ENCODE data around the gene MGMT. TPM values are rescaled to one million over a fixed set of nuclear protein-coding genes. Genes with fewer than 3 reads are reported as not detected.

The MGMT gene
- total RNA-seq, 1 experiment from 2014 or later = 21.2 TPM

DNA sequence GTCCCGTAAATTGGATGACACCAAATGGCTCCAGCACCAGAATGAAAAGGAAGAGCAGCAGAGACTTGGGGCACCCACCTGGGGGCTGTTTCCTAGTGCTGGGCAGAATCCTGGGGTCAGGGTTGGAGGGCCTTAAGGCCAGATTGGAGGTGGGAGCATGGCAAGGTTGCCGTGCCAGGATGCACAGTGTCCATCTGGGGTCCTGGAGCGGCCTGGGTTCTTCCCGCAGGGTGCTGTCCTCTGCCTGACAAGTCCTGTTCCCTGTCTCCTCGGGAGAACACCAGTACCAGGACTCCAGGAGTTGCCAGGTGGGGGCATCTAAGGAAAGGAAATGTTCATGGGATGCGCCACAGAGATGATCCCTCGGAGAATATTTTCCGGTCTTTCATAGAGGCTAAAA lies 42.8 kb downstream of the MGMT start:
- Histone ChIP-seq H3K36me3 (ENCODE audit: low read depth) (no peaks in the 10 kb centered on the region), H3K27me3 (ENCODE audit: insufficient read depth, low read depth) (no peaks in the 10 kb centered on the region), H4K20me1 (ENCODE audit: insufficient read depth) (no peaks in the 10 kb centered on the region), H3K4me1 (replicated peaks; ENCODE audit: insufficient read depth) (no peaks in the 10 kb centered on the region), H3K27ac (no peak overlapping the region), H3K4me2 (no peak overlapping the region), H2AFZ (no peak overlapping the region), H3K9me3 (ENCODE audit: insufficient read depth, low read depth) (no peaks in the 10 kb centered on the region), H3K79me2 (ENCODE audit: low read depth) (no peaks in the 10 kb centered on the region), H3F3A (ENCODE audit: insufficient read depth, low read depth) (no peaks in the 10 kb centered on the region), H3K9me2 (ENCODE audit: insufficient read depth) (no peaks in the 10 kb centered on the region), H3K4me3 (no peak overlapping the region)
- BruUV-seq (replicated peaks) = no TSS peak
- CTCF ChIA-PET = no interaction called here
- TF ChIP-seq, protein P1, sequence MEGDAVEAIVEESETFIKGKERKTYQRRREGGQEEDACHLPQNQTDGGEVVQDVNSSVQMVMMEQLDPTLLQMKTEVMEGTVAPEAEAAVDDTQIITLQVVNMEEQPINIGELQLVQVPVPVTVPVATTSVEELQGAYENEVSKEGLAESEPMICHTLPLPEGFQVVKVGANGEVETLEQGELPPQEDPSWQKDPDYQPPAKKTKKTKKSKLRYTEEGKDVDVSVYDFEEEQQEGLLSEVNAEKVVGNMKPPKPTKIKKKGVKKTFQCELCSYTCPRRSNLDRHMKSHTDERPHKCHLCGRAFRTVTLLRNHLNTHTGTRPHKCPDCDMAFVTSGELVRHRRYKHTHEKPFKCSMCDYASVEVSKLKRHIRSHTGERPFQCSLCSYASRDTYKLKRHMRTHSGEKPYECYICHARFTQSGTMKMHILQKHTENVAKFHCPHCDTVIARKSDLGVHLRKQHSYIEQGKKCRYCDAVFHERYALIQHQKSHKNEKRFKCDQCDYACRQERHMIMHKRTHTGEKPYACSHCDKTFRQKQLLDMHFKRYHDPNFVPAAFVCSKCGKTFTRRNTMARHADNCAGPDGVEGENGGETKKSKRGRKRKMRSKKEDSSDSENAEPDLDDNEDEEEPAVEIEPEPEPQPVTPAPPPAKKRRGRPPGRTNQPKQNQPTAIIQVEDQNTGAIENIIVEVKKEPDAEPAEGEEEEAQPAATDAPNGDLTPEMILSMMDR (conservative IDR thresholded peaks at IDR 0.05) = no peak
- TF ChIP-seq EZH2 (IDR thresholded peaks at IDR 0.05; ENCODE audit: low read depth) = no peak
- POLR2A ChIA-PET (ENCODE audit: unreplicated experiment) = no interaction called here
- intact Hi-C loops (cut with micrococcal nuclease; ENCODE audit: unreplicated experiment) = no loop called here
- no peak for DNase-seq

DNA sequence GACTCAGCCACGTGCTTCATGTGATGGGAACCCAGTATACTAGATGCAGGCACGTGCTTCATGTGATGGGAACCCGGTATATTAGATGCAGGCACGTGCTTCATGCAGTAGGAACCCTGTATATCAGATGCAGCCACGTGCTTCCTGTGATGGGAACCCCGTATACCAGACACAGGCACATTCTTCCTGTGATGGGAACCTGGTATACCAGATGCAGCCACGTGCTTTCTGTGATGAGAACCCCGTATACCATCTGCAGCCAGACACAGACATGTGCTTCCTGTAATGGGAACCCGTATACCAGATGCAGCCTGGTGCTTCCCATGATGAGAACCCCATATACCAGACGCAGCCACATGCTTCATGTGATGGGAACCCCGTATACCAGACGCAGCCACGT lies 44.0 kb downstream of the MGMT start:
- intact Hi-C loops (cut with micrococcal nuclease; ENCODE audit: unreplicated experiment) = no loop called here
- BruUV-seq (replicated peaks) = no TSS peak
- Histone ChIP-seq H3F3A (ENCODE audit: insufficient read depth, low read depth) (no peaks in the 10 kb centered on the region), H3K79me2 (ENCODE audit: low read depth) (no peaks in the 10 kb centered on the region), H3K4me2 (no peak overlapping the region), H3K36me3 (ENCODE audit: low read depth) (no peaks in the 10 kb centered on the region), H4K20me1 (ENCODE audit: insufficient read depth) (no peaks in the 10 kb centered on the region), H3K27me3 (ENCODE audit: insufficient read depth, low read depth) (no peaks in the 10 kb centered on the region), H3K9me3 (ENCODE audit: insufficient read depth, low read depth) (no peaks in the 10 kb centered on the region), H2AFZ (no peak overlapping the region), H3K4me1 (replicated peaks; ENCODE audit: insufficient read depth) (no peaks in the 10 kb centered on the region), H3K9me2 (ENCODE audit: insufficient read depth) (no peaks in the 10 kb centered on the region), H3K4me3 (no peak overlapping the region), H3K27ac (no peak overlapping the region)
- TF ChIP-seq, protein P1 (conservative IDR thresholded peaks at IDR 0.05) = no peak
- TF ChIP-seq EZH2 (IDR thresholded peaks at IDR 0.05; ENCODE audit: low read depth) = no peak
- DNase-seq = no peak
- POLR2A ChIA-PET (ENCODE audit: unreplicated experiment) = no interaction called here
- CTCF ChIA-PET = no interaction called here

DNA sequence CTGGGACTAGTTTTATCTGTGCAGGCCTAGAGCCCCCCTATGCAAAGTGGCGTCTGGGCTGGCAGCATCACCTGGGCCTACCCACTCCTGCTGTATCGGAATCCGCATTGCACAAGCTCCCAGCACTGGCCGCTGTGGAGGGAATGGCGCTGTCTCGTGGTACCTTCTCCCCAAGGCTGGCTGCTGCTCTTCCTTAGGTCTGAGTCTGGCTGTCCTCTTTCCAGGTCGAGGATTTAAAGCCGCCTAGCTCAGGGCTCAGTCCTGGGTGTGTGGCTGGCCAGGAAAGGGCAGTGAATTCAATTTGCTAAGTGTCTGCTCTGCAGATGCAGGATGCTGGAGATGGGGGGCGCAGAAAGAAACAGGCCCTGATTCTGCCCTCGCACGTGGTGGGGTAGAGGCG lies 44.7 kb downstream of the MGMT start:
- Histone ChIP-seq H3F3A (ENCODE audit: insufficient read depth, low read depth) (no peaks in the 10 kb centered on the region), H3K4me1 (replicated peaks; ENCODE audit: insufficient read depth) (no peaks in the 10 kb centered on the region), H3K4me3 (no peak overlapping the region), H3K27me3 (ENCODE audit: insufficient read depth, low read depth) (no peaks in the 10 kb centered on the region), H4K20me1 (ENCODE audit: insufficient read depth) (no peaks in the 10 kb centered on the region), H3K27ac (no peak overlapping the region), H3K9me3 (ENCODE audit: insufficient read depth, low read depth) (no peaks in the 10 kb centered on the region), H3K36me3 (ENCODE audit: low read depth) (no peaks in the 10 kb centered on the region), H3K79me2 (ENCODE audit: low read depth) (no peaks in the 10 kb centered on the region), H2AFZ (no peak overlapping the region), H3K4me2 (no peak overlapping the region), H3K9me2 (ENCODE audit: insufficient read depth) (no peaks in the 10 kb centered on the region)
- CTCF ChIA-PET = no interaction called here
- intact Hi-C loops (cut with micrococcal nuclease; ENCODE audit: unreplicated experiment) = no loop called here
- DNase-seq = no peak
- POLR2A ChIA-PET (ENCODE audit: unreplicated experiment) = no interaction called here
- no TSS peak for BruUV-seq (replicated peaks)
- TF ChIP-seq, protein P1 (conservative IDR thresholded peaks at IDR 0.05) = no peak
- no peak for TF ChIP-seq EZH2 (IDR thresholded peaks at IDR 0.05; ENCODE audit: low read depth)

Measured in PC-9 (cell line).